SKM-1 treated with dmso at 0.1 percent for 144 hours (cell line): ENCODE results near the gene SPATA46.
"Not testable (repeated sequence)": the region's sequence is repeated elsewhere in the genome, so short reads cannot be mapped to it uniquely, and the experiment has no call there.

Experiments
- DNase-seq: peaks from one replicate; lab custom pipeline; 2025; ENCODE audit not compliant: unreplicated experiment; lab: John Stamatoyannopoulos, UW

The SPATA46 gene, protein sequence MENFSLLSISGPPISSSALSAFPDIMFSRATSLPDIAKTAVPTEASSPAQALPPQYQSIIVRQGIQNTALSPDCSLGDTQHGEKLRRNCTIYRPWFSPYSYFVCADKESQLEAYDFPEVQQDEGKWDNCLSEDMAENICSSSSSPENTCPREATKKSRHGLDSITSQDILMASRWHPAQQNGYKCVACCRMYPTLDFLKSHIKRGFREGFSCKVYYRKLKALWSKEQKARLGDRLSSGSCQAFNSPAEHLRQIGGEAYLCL

DNA sequence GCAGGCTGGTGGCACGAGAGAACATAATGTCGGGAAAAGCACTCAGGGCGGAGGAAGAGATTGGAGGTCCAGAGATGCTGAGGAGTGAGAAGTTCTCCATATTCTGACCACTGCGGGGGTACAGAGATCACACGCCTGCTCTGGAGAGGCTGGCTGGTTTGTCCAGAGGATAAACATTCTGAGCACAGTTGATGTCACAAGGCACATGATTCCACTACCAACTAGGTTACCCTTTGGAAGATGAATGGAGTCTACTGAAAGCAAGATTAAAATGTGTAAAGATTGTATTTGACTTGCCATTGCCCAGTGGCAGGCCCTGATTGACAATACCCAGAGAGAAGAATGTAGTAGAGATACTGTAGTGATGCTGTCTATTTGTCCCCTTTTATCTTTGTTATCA is at the start of gene SPATA46:
TSS of gene SPATA46 (minus strand) at position 164 of the 400 bp plus-strand sequence. CDS start at position 100, 64 bp downstream.
- DNase-seq = no peak

DNA sequence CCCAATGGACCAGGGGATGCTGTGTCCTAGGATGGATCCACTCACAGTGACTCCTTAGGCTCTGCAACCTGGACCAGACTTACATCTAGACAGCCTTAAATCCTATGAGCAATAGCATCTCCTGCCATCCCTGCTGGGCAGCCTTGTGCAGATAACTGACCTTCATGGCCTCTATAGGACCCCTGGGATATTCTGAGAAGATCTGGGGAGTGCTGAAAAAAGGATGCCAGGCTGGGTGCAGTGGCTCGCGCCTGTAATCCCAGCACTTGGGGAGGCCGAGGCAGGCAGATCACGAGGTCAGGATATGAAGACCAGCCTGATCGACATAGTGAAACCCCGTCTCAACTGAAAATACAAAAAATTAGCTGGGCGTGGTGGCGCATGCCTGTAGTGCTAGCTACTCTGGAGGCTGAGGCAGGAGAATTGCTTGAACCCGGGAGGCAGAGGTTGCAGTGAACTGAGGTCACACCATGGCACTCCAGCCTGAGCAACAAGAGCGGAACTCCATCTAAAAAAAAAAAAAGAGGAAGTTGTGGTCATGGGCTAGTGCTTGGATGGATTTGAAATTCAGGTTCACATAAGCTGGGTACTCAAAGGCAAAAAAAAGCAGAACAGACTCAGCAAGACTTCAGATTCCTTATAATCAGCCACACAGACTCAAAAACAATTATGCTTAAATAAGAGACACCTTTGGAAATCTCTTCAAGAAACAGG is 46.2 kb upstream of the SPATA46 start:
- DNase-seq = peak; percentile 99

DNA sequence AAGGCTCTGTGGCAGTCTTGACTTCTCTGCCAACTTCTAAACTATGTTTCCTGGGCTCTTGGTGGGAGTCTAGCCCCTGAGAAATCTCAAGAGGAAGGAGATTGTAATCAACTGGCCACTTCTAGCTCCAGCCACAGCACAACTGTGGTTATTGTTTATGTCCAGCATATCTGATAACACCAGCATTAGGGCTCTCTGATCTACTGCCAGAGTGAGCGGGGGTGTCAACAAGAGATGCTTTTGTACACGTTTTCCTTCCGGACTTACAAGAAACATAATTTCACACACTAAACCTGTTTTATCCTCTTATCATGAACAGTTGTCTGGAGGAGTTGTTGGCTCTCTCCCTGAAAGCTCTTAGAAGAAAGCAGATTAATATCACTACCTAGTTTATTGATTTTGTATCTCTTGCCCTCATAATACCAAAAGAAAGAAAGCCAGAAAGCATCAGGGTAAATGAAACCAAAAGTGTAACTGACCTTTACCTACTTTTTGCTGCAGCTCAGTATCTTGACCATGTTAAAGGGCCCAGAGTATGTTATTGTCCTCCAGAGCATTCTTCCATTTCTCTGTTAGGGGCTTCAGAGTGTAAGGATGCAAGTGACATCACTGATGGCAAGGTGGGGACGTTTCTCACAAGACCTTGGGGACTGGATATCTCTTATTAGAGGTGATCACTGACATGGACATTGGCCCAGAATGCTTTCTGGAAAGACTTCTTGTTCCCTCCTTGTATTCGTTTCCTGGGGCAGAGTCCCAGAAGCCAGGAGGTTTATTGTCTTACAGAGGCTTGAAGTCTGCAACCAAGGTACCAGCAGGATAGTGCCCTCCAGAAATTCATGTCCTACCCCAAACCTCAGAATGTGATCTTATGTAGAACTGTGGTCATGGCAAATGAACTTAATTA is 44.9 kb upstream of the SPATA46 start:
- no peak for DNase-seq

DNA sequence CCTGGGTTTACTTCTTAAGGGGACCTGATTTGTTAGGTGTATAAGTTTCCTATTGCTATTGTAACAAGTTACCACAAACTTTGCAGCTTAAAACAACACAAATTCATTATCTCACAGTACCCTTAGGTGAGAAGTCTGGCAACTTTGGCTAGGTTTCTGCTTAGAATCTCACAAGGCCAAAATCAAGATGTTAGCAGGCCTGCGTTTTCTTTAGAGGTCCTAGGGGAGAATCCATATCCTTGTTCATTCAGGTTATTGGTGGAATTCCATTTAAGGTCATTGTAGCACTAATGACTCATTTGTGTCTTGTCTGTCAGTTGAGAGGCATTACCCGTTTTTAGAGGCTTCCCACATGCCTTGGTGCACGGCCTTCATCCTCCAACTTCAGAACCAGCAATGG is 43.5 kb upstream of the SPATA46 start:
- DNase-seq = no peak

DNA sequence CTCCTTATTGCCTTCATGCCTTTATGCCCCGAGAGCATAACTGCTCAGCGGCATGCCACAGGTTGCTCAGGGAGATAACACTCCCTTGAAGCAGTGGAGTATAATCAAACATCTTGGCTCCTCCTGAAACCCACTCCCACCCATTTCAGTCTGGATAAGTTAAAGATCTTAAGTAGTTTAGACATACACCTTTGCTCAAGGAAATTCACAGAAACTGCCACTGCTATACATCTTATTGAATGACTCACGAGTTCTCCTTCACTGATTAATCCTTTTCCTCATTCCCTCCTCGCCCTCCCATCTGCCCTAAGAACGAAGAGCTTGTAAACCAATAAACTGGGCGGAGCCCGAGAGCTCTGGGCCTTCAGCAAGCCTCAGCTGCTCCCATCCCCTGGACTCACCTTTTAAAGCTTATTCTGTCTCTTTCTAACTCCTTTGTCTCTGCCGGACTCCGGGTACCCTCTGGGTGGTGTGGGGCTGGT is 42.8 kb upstream of the SPATA46 start:
- DNase-seq = not testable (repeated sequence)

DNA sequence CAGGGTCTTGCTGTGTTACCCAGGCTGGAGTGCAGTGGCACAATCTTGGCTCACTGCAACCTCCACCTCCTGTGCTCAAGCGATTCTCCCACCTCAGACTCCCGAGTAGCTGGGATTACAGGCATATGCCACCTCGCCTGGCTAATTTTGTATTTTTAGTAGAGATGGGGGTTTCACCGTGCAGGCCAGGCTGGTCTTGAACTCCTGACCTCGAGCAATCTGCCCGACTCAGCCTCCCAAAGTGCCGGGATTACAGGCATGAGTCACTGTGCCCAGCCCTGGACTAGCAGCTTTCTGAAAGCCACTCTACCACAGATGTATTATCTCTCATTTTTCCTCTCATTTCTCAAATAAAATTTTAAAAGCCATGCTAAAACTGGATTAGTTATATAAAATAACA is 41.9 kb upstream of the SPATA46 start:
- not testable (repeated sequence) for DNase-seq

DNA sequence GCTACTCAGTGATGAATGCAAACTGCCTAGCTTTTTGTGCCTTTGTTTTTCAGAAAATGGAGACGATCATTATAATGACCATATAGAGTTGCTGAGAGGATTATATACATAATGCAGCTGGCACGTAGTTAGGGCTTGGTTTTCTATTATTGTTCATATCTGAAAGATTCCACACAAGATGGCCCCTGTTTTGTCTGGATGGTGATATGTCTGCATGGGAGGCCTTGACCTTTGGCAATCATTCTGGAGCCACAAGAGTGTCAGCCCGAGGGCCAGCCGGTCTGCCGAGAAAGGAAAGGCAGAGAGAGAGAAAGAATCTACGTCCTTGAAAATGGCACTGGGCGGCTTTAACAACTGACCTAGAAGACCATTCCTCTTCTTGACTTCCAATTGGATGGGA is 41.0 kb upstream of the SPATA46 start:
- no peak for DNase-seq

DNA sequence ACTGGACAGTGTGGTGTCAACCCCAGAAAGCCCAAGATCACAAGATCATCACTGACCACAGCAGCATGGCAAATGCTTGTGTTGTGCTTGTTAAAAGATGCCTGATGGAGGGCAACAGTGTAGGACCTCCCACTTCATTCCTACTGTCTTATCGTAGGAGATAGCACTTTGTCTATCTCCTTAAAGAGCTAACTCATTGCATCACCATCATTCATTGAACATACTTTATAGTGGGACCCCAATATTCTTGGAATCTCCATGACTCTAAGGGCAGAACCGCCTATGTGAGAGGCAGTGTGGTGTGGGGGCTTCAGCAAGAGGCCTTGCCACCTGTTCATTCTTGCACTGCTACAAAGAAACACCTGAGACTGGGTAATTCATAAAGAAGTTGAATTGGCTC is 40.3 kb upstream of the SPATA46 start:
- DNase-seq = no peak

DNA sequence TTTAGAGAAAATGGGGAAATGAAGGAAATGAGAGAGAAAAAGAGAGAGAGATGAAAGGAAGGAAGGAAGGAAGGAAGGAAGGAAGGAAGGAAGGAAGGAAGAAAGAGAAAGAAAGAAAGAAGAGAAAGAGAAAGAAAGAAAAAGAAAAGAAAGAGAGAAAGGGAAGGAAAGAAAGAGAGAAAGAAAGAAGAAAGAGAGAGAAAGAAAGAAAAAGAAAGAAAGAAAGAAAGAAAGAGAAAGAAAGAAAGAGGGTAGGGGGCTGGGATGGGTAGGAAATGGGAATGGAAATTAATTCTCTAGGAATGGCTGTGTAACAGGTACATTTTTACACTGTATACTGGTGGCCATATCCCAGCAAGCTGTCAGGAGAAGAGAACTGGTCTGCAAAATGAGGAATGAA is 39.6 kb upstream of the SPATA46 start:
- DNase-seq = no peak

DNA sequence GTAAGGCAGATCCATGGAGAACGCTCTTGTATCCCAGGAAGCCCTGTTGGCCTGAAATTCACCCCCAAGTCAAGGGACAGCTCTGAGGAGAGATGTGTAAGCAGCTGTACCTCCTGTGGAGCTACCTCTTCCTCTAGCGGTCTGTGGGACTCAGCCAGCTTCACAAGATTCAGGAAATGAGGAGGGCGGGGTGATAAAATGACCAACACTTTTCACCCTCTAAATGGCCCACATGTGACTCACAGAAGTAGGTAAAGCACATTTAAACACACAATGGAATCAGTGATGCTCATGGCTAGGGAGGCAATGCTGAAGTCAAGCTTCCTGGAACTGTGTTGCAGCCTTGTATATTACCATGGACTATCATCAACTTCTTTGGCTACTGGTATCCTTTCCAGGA is 35.3 kb upstream of the SPATA46 start, which contains the start of gene SH2D1B:
TSS of gene SH2D1B (minus strand) at position 135 of the 400 bp plus-strand sequence. CDS start at position 15, 120 bp downstream.
- DNase-seq = no peak

DNA sequence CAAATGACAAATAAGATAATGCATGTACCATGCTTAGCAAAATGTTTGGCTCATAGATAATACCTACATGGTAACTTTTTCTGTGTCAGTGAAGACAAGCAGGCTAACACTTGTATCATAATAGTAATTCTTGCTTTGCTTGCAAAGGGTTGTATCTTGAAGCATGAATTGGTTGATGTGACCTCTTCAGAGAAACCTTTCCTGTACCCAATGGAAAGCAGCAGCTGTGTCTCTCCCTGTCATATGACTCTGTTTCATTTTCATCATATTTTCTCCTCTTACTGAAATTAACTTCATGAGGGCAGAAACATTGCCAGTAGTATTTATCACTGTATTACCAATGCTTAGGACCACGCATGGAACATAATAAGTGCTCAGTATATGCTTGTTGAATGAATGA is 30.9 kb upstream of the SPATA46 start:
- DNase-seq = no peak

DNA sequence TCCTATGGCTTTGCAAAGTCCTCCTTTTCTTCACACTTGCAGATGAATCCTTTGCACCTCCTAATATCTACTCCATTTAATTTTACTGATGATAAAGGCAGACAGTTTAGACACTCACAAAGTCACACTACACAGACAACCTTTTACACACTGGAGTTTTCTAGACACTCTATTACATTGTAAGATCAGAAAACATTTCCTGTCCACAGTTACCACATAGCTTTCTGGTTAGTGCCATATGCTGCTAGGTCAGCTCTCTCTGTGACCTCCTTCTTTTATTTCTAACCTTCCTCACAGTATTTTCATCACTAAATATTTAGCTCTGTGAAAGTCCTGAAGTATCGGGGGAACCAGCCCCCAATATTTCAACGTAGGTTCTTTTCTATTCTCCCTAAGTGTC is 30.2 kb upstream of the SPATA46 start:
- no peak for DNase-seq

DNA sequence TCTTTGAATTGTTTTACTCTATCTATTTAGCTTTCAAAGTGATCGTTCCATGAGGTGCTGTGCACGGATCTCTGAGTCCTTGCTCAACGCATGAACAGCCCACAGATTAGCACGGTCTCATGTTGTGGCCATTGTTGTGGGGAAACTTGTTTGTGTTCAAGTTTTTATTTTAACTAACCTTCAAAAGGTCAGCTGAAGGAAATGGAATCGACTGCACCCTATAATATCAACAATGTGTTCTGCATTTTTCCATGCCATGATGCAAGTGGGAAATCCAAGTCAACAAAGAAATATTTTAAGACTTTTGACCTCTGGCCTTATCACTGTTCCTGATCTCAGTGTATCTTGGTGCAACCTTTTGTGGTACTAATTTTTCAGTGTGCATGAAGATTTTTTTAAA is 29.1 kb upstream of the SPATA46 start:
- DNase-seq = no peak

DNA sequence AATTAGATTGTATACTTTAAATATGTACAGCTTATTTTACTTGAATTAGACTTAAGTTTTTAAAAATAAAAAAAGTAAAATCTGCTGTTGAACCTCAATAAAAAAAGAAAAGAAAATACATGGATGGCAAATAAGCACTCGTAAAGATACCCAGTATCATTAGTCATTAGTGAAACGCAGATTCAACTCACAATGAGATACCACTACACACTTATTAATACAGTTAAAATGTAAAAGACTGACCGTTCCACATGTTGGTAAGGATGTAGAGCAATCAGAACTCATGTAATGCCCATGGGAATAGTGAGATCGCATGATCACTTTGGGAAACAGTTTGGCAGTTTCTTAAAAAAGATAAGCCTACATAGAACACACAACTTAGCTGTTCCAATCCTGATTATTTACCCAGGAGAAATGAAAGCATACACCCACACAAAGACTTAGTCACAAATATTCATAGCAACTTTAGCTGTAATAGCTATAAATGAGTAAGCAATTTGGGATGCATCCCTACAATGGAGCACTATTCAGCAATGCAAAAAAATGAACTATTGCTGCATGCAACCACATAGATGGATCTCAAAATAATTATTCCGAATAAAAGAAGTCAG is 28.0 kb upstream of the SPATA46 start:
- DNase-seq = no peak

DNA sequence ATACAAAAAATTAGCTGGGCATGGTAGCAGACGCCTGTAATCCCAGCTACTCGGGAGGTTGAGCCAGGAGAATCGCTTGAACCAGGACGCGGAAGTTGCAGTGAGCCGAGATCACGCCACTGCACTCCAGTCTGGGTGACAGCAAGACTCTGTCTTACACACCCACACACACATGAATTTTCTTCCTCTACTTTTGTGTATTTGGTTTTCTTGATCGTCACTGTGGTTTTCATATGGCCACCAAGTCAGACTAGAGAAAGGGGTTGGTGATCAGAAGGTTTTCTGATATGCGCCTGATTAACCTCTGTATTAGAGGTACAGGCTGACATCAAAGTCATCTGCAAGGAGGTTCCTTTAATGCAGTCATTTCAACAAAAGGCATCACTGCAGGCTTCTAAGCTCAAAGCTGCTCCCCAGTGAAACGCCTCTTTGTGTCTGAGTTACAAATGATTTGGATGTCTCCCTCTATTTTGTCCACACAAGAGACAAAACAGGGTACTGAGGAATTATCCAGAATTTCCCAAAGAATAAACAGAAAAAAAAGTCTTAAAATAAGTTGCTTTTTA is 24.2 kb upstream of the SPATA46 start:
- no peak for DNase-seq

DNA sequence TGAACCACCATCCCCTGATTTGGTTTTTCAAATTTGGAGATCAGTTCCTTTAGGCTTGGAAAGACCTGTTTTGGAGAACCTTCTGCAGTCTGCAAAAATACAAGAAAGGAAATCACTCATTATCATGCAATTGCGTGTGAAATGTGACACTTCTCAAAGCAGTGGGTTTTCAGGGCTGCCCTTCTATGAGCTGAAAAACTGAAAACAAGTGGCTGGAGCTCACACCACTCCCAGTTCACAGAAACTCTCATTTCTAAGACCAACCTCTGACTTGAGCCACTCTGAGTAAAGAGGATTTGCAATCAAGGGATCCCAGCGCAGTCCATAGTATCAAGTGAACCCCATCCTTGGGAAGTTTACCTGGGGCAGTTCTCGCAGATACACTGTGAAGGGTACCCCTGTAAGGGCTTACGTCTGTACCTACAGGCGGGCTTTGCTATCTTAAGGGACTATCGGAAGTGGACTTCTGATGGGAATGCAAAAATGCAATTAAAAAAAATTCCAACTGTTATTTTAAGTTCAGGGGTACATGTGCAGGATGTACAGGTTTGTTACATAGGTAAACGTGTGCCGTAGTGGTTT is 22.4 kb upstream of the SPATA46 start:
- no peak for DNase-seq

DNA sequence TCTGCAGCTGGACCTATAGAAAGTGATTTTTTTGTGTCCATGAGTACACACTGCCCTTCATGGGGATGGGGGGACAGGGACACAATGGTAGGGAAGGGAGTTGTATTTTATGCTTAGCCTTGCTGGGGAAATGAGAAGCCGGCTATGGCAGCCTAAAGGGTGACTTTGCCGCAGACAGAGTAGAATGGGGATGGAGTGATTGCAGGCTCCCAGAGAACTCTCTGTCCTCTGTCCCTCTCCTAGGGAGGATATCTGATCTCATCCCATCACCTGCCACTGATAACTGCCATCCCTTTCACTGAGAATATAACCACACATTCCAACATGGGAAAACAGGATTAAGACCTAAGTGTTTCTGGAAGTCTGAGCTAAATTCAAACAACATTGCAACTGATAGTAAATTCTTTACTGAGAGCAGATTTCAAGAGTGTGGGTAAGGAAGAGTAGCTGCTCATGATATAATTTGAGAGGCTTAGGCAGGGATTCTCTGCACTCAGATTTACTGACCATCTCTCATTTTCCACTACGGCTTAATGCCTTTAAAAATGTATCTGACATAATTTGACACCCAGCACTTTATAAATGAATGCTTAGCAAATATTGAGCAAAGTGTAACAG is 21.4 kb upstream of the SPATA46 start:
- no peak for DNase-seq

DNA sequence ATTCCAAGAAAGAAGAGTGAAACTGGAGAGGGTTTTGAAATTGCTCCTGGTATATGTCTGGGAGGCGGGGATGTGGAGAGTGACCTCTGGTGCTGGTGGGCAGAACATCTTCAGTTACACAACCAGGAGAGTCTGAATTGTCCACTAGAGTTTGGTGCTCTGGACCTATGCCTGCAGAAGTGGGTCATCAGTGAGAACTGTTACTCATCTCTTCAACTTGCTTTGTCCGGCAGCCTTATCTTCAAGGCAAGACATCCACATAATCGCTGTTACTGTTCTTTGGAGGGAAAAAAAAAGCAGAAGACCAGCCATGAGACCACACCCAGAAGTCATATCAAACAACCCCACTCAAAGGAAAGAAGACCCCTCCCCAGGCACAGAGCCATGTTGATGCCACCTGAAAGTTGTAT is 20.4 kb upstream of the SPATA46 start:
- no peak for DNase-seq

DNA sequence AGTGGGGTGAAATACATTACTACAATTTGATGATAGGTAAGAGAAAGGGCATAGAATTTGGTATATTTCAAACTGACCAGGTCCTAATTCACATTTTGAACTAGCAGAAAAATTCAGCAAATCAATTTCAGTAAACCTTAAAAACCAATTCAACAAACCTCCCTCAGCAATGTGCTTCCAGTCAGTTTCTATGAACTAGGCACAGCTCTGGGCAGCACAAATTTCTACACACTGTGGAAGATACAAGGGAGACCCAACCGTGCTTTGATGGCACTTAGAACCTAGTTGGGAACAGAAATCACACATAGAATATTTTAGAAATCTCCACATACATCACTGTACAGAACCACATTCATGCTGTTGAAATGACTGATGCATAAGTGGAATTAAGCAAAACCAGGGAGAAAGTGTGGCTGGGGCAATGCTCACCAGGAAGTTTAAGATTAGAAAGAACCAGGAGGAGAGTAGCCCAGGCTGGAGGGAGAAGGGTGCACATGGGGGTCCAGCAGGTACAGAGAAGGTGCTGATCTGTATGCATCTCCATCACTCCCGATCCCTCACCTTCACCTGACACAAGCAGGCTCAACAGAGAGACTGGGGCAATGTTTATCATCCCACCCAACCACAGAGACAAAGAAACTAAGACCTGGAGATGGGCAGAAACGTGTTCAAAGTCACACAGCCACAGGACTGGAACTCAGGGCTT is 19.7 kb upstream of the SPATA46 start:
- no peak for DNase-seq
